Brain microvascular endothelial cell (primary cell): ENCODE results near the gene NCF4.

Experiments
- DNase-seq: peaks from one replicate; pipeline ENCODE4 v3.0.0-alpha.2; 2020
- H3K27ac ChIP-seq: fragments of 250-450 bp; sonication (Bioruptor Pico); 2 replicates; pipeline ENCODE4 v1.5.1; 2020; ENCODE audit warnings: mild to moderate bottlenecking, moderate library complexity
- H3K27me3 ChIP-seq: fragments of 250-450 bp; sonication (Bioruptor Pico); replicated peaks from 2 replicates; pipeline ENCODE4 v1.5.1; 2020; ENCODE audit warnings: mild to moderate bottlenecking
- H3K36me3 ChIP-seq: fragments of 250-450 bp; sonication (Bioruptor Pico); replicated peaks from 2 replicates; pipeline ENCODE4 v1.5.1; 2020; ENCODE audit warnings: mild to moderate bottlenecking
- H3K4me3 ChIP-seq: 2 replicates; pipeline ENCODE4 v1.5.1; 2011; ENCODE audit warnings: low read depth, mild to moderate bottlenecking, control low read depth, low read length, moderate library complexity
- CTCF ChIP-seq: IDR thresholded peaks from 2 replicates; pipeline ENCODE4 v1.5.1; 2011; ENCODE audit warnings: low read depth, mild to moderate bottlenecking, moderate library complexity, low read length, control low read depth, inconsistent platforms; ENCODE audit errors: missing control alignments
- in situ Hi-C: cut with HindIII; loops from 2 replicates; pipeline ENCODE4 v1.10.0; 2017; ENCODE audit warnings: low sequenced_read_pairs, low pct_ligation_motif_present

The NCF4 gene

GRCh38 chr22:36858156-36858555 lies 2.6 kb upstream of the NCF4 start:
- Histone ChIP-seq H3K27me3 (peaks cover 9% of the 10 kb centered on the region), H3K36me3 (no peaks in the 10 kb centered on the region), H3K4me3 (no peak overlapping the region), H3K27ac (no peak overlapping the region)
- no peak for TF ChIP-seq CTCF
- no peak for DNase-seq
- in situ Hi-C loops: no loop called here

- H3K4me3 ChIP-seq: no peak overlapping the region
- in situ Hi-C loops: no loop called here
These were observed 1.8 kb upstream of the NCF4 start for GRCh38 chr22:36858966-36859365.

GRCh38 chr22:36860017-36860416 lies 789 bp upstream of the NCF4 start:
- Histone ChIP-seq H3K27ac (no peak overlapping the region), H3K4me3 (no peak overlapping the region), H3K36me3 (no peaks in the 10 kb centered on the region), H3K27me3 (peaks cover 9% of the 10 kb centered on the region)
- in situ Hi-C loops: no loop called here
- DNase-seq: no peak
- no peak for TF ChIP-seq CTCF

More at GRCh38 chr22:36858966-36859365, 1.8 kb upstream of the NCF4 start:
- Histone ChIP-seq H3K27ac (no peak overlapping the region), H3K36me3 (no peaks in the 10 kb centered on the region), H3K27me3 (peaks cover 9% of the 10 kb centered on the region)
- DNase-seq: no peak
- no peak for TF ChIP-seq CTCF

GRCh38 chr22:36860438-36860820 lies 377 bp upstream of the NCF4 start:
- H3K4me3 ChIP-seq: no peak overlapping the region
- no peak for DNase-seq
- no peak overlapping the region for H3K27ac ChIP-seq

GRCh38 chr22:36862251-36863242 lies 1.7 kb downstream of the NCF4 start:
- DNase-seq: no peak
- Histone ChIP-seq H3K27me3 (peaks cover 3% of the 10 kb centered on the region), H3K27ac (no peak overlapping the region), H3K36me3 (no peaks in the 10 kb centered on the region), H3K4me3 (no peak overlapping the region)
- TF ChIP-seq CTCF: no peak
- in situ Hi-C loops: no loop called here

More at GRCh38 chr22:36860438-36860820, 377 bp upstream of the NCF4 start:
- Histone ChIP-seq H3K27me3 (peaks cover 9% of the 10 kb centered on the region), H3K36me3 (no peaks in the 10 kb centered on the region)
- in situ Hi-C loops: no loop called here
- no peak for TF ChIP-seq CTCF
